ENCODE measurements around the gene MKI67. TPM values are rescaled to one million over a fixed set of nuclear protein-coding genes. Genes with fewer than 3 reads are reported as not detected.

Gene MKI67
- total RNA-seq, 2 donors from 2014 or later, result 0.35 to 4.0 TPM

DNA sequence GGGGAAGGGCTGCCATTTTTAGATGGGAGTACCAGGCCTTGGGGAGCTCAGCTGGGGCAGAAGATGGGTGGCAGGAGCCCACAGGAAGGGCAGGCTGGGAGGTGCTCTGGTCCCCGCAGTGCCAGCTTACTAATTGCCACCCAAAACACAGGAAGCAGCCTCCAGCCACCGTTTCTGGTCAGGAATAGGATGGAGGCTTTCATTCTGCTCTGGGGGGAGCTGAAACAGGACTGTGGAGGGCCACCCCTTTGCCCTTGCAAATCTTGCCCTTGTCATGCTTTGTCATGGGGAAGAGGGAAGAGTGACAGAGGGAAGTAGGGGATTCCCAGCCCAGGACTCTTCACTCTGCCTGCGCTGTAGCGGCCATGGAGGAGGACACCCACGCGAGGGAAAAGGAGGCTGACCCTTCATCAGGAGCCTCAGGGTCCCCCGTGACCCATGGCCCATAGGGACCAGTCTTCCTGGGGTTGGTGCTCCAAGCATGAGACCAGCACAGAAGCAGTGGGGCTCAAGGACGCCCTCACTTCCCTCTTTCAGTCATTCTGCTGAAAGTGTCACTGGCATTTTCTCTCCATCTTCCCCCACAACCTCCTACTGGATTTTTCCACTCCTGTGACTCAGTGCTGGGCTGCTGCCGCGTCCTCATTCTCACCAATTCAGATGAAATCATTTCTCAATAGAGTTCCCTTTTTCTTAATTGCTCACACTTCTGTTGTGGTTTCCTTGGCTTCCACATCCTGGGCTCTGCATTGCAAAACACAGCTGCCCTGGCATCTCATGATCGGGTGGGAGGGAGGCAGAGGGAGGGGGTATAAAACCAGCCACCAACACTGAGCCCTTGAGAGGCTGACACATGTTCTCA, 61.9 kb downstream of the MKI67 start:
- Histone ChIP-seq H3K36me3 (peaks cover 54% of the 10 kb centered on the region), H3K27ac (peak overlapping the region; percentile 57 to 64), H3K9me3 (no peaks in the 10 kb centered on the region), H3K27me3 (no peaks in the 10 kb centered on the region), H3K4me1 (peaks cover 0 to 31% of the 10 kb centered on the region in 2 donors), H3K4me3 (no peak overlapping the region)
- DNase-seq (ENCODE audit: low spot score), result peak; percentile 86
- TF ChIP-seq, protein P1, sequence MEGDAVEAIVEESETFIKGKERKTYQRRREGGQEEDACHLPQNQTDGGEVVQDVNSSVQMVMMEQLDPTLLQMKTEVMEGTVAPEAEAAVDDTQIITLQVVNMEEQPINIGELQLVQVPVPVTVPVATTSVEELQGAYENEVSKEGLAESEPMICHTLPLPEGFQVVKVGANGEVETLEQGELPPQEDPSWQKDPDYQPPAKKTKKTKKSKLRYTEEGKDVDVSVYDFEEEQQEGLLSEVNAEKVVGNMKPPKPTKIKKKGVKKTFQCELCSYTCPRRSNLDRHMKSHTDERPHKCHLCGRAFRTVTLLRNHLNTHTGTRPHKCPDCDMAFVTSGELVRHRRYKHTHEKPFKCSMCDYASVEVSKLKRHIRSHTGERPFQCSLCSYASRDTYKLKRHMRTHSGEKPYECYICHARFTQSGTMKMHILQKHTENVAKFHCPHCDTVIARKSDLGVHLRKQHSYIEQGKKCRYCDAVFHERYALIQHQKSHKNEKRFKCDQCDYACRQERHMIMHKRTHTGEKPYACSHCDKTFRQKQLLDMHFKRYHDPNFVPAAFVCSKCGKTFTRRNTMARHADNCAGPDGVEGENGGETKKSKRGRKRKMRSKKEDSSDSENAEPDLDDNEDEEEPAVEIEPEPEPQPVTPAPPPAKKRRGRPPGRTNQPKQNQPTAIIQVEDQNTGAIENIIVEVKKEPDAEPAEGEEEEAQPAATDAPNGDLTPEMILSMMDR (IDR thresholded peaks at IDR 0.05), result no peak

DNA sequence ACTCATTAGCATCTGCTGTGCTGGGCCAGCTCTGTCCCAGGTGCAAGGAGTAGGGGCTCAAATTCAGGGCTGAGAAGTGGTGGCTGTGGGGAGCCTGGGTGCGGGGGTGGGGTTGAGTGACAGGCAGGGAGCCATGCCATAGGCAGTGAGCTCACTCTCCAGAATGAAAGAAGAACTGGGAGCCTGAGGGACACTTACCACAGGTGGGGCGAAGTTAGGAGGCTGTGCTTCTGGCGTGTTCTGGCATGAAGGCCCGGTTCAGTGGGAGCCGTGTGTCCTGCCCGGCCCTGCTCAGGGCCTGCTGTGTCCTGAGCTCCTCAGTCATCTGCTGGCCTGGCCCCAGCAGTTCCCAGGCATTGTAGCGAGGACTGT, 62.5 kb downstream of the MKI67 start:
- Histone ChIP-seq H3K27me3 (no peaks in the 10 kb centered on the region), H3K36me3 (peaks cover 56% of the 10 kb centered on the region), H3K4me1 (peaks cover 0 to 31% of the 10 kb centered on the region in 2 donors), H3K9me3 (no peaks in the 10 kb centered on the region), H3K27ac (peak overlapping the region; percentile 57 to 64), H3K4me3 (no peak overlapping the region)
- TF ChIP-seq, protein P1 (IDR thresholded peaks at IDR 0.05), result no peak
- no peak for DNase-seq (ENCODE audit: low spot score)

DNA sequence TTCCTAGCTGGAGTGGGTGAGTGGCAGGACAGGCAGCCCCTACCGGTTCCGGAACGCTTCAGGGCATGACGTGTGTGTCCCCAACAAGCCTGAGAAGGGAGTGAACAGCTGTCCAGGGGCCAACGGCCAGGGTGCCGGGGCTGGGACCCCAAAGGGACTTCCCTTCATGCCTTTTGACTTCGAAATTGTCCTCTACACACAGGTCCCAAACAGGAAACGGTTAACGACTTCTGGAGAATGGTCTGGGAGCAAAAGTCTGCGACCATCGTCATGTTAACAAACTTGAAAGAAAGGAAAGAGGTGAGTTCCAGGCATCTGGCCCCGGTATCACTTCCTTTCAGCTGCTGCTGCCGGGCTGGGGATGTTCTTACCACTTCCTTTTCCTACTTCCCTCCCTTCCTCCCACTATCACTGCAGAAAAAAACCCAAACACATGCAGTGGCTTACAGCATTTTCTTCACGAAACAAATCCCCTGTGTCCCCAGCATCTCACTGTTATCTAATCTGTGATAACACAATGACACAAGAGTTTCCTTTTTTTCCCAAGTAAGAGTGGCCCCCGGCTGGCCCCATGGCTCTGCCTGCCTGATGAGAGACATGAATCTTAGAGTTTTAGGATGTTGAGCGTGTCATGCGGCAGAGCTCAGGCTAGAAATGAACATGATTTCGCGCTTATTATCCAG, 63.2 kb downstream of the MKI67 start:
- DNase-seq (ENCODE audit: low spot score), result no peak
- Histone ChIP-seq H3K36me3 (peaks cover 52% of the 10 kb centered on the region), H3K4me1 (peaks cover 0 to 31% of the 10 kb centered on the region in 2 donors), H3K27ac (peak overlapping the region; percentile 37 to 57), H3K9me3 (no peaks in the 10 kb centered on the region), H3K27me3 (no peaks in the 10 kb centered on the region), H3K4me3 (no peak overlapping the region)
- TF ChIP-seq, protein P1 (IDR thresholded peaks at IDR 0.05), result no peak

DNA sequence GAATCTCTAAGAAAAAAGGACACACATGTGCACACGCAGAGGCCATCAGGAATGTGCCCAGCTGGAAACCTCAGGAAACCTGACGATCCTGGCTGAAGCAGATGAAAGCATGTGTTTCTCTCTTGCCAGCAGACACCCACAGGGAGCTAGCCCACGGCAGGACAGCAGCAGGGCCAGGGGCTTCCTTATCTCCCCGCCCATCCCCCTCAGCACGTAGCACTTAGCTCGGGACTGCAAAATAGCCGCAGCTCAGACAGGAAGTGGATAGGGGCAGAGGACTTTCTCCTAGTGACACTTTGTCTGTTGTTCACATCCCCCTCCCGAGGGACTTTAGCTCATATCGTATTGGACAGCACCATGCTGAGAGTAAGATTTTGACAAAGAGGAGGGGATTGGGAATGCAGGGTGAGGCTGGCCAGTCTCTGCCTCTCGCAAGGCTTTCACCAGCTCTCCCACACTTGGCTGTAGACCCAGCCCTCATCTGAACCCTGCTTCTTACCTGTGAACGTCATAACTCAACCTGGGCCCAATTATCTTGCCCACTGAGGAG, 63.8 kb downstream of the MKI67 start:
- Histone ChIP-seq H3K27me3 (no peaks in the 10 kb centered on the region), H3K4me1 (peaks cover 0 to 31% of the 10 kb centered on the region in 2 donors), H3K4me3 (no peak overlapping the region), H3K36me3 (peaks cover 48% of the 10 kb centered on the region), H3K9me3 (no peaks in the 10 kb centered on the region), H3K27ac (peak overlapping the region; percentile 37 to 57)
- TF ChIP-seq, protein P1 (IDR thresholded peaks at IDR 0.05), result no peak
- DNase-seq (ENCODE audit: low spot score), result no peak

DNA sequence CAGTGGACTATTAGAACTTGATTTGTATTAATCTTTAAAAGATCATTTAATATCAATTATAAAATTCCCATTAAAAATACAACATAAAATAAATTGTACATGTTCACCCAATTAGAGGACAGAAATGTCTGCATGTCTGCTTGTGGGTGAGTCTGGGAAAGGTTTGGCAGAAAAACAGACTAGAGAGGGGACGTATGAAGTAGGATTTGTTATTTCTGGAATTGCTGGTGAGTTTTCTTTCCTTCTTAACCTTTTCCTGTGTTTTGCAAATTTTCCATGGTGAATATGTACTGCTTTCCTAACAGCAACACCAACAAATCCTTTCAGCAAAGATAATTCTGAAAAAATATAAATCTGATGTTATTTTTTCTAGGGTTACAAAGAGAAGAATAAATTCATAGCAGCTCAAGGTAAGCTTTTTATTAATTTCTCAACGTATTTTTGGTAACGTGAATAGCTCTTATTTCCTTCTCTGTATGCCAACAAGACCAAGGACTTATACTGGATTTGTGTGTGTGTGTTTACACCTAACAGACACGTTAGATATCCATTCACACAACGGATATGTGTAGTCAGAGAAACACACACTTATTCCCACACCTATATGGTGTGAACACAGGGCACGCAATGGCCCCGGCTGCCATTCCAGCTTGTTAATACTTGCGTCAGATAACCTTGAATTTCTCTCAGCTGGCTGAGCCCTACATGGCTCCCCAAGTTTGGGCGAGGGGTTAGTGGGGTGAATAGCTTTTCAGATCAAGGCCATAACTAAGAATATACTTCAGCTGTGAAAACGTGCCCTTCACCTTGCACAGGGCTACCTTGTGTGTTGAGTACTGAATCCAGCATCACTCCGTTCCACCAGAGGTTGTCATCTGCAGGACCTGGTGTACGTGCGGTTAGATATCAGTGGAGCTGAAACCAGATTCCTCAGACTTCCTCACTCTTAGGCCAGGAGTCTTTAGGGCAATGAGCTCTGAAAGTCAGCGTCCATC, 64.6 kb downstream of the MKI67 start:
- H3K4me3 ChIP-seq, result no peak overlapping the region
- H3K4me1 ChIP-seq, result peaks cover 0 to 31% of the 10 kb centered on the region in 2 donors
- H3K9me3 ChIP-seq, result no peaks in the 10 kb centered on the region
- TF ChIP-seq, protein P1 (IDR thresholded peaks at IDR 0.05), result no peak
- H3K27me3 ChIP-seq, result no peaks in the 10 kb centered on the region
- DNase-seq (ENCODE audit: low spot score), result no peak
- peak overlapping the region in 1 of 2 donors; percentile 57 for H3K27ac ChIP-seq
- H3K36me3 ChIP-seq, result peaks cover 45% of the 10 kb centered on the region

Measured in right atrium auricular region (tissue), 2 donors.